Measurements from ENCODE around the gene GPNMB.

GRCh38 chr7:23238983-23239652 is 7.5 kb upstream of the GPNMB start:
- TF ChIP-seq CTCF (IDR thresholded peaks at IDR 0.05; ENCODE audit: low read length) (no peak), EZH2 (IDR thresholded peaks at IDR 0.05; ENCODE audit: borderline replicate concordance, low read length) (no peak)
